ENCODE measurements around the gene PNCK.
A peak's percentile ranks its signal among the peaks of the same experiment; 100 is the strongest.
"Not testable (repeated sequence)": the region's sequence is repeated elsewhere in the genome, so short reads cannot be mapped to it uniquely, and the experiment has no call there.

PNCK gene

DNA sequence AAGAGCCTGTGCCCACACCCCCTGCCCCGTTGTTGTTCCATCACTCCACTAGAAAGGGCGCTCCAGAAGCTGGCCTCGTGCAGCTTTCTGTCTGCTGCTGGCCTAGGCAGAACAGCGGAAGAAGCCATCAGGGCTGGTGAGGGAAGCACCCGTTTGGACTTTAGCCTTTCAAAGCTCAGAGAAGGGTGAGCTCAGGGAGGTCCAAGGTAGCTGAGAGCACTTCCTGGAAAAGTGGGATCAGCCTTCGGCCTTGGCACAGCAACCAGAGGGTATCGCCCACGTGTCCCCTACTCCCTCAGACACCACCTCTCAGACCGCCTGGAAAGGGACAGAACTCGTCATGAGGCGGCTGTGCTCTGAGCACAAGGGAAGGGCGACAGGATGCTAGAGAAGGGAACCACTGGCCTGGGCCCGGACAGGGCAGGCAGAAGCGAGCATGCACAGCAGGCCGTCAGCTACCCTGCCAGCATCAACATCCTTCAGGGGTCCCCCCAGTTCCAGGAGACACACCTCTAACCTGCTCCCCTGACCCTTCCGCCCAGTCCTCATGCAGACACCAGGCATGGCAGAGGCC is 25.7 kb upstream of the PNCK start:
- DNase-seq (ENCODE audit: low spot score) = not testable (repeated sequence)

DNA sequence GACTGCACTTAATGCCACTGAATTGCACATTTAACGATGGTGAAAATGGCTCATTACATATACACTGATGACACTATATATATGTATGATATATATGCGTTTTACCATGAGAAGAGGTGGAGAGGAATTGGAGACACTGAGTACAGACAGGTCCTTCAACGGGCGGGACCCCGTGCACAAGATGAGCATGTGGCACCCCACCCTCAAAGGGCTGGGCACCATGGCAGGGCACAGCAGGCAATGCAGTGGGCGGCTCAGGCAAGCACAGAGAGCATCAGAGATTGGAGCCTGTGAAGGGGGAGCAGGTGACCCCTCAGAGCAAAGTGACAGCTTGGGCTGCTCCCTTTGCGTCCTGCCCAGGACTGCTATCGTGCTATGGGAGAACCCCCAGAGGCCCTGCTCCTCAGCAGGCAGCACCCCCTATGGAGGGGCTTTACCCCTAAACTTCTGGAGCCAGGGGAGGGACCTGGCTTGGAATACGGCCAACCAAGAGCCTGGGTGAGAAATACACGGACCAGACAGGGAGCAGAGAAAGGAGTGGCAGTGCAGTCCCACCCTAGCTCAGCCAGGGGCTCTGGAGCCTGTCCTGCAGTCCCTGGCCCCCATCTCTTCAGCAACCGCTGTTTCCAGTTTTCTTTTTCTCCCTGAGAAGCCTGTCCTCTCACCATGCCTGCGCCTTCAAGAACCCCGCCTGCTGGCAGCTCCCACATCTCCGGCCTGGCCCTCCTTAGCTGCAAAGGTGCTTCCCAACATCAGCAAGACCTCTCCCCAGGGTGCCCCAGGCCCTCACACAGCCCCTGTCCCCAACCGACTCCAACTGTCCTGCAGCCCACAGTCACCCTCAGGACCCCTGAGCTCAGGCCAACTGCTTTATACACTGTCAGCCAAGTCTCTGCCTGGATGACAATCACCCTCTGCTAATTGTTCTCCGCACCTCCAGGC is 24.6 kb upstream of the PNCK start:
- DNase-seq (ENCODE audit: low spot score) = no peak

GRCh38 chrX:153696986-153697722 is 23.5 kb upstream of the PNCK start:
- not testable (repeated sequence) for DNase-seq (ENCODE audit: low spot score)

DNA sequence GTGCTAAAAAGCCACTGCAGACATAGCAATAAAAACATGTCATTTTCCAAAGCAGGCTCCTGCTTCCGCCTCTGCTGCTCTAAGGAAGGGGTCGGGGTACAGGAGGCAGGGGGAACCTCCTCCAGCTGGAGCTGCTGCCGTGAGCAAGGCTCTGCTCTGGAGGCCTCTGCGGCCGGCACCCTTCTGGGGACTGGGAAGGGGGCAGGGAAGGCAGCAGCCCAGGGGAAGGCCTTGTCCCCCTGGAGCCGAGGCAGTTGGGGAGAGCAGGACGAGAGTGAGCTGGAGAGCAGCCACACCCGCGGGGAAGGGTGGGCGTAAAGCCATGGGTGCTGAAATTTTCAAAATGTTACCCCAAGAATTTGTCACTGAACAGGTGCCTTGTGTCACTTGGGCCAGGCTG is 22.9 kb upstream of the PNCK start:
- not testable (repeated sequence) for DNase-seq (ENCODE audit: low spot score)

DNA sequence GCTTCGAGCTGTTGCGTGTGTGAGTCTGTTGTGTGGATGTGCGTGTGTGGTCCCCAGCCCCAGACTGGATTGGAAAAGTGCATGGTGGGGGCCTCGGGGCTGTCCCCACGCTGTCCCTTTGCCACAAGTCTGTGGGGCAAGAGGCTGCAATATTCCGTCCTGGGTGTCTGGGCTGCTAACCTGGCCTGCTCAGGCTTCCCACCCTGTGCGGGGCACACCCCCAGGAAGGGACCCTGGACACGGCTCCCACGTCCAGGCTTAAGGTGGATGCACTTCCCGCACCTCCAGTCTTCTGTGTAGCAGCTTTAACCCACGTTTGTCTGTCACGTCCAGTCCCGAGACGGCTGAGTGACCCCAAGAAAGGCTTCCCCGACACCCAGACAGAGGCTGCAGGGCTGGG is 22.5 kb upstream of the PNCK start:
- no peak for DNase-seq (ENCODE audit: low spot score)

- DNase-seq (ENCODE audit: low spot score) = no peak
These were observed 21.2 kb upstream of the PNCK start for GRCh38 chrX:153694687-153695270.

GRCh38 chrX:153694256-153694655 is 20.6 kb upstream of the PNCK start:
- not testable (repeated sequence) for DNase-seq (ENCODE audit: low spot score)

DNA sequence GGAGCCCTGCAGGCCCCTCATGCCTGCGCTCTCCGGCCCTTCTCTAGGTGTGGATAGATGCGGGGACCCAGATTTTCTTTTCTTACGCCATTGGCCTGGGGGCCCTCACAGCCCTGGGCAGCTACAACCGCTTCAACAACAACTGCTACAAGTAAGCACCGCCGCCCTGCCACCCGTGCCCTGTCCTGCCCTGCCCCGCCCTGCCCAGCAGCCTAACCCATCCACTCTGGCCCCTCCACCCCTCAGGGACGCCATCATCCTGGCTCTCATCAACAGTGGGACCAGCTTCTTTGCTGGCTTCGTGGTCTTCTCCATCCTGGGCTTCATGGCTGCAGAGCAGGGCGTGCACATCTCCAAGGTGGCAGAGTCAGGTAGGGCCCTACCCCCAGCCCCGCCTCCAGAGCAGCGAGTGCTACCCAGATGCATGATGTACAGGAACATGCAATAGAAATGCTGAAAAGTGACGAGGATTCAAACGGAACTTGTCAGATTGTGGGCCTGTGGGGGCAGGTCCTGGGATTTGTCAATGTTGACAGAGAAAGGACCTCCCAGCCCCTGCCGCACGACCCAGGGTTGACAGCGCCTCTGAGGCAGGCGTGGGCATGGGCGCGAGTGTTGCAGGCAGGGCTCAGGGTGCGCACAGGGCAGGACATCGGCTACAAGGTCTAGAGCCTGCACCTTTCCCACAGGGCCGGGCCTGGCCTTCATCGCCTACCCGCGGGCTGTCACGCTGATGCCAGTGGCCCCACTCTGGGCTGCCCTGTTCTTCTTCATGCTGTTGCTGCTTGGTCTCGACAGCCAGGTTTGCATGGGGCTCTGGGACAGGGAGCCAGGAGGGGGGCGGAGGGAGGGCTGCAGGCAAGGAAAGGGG is 19.8 kb upstream of the PNCK start:
- DNase-seq (ENCODE audit: low spot score) = no peak

- no peak for DNase-seq (ENCODE audit: low spot score)
These were observed 19.1 kb upstream of the PNCK start for GRCh38 chrX:153692611-153693156.

- no peak for DNase-seq (ENCODE audit: low spot score)
These were observed 18.4 kb upstream of the PNCK start for GRCh38 chrX:153692003-153692402.

DNA sequence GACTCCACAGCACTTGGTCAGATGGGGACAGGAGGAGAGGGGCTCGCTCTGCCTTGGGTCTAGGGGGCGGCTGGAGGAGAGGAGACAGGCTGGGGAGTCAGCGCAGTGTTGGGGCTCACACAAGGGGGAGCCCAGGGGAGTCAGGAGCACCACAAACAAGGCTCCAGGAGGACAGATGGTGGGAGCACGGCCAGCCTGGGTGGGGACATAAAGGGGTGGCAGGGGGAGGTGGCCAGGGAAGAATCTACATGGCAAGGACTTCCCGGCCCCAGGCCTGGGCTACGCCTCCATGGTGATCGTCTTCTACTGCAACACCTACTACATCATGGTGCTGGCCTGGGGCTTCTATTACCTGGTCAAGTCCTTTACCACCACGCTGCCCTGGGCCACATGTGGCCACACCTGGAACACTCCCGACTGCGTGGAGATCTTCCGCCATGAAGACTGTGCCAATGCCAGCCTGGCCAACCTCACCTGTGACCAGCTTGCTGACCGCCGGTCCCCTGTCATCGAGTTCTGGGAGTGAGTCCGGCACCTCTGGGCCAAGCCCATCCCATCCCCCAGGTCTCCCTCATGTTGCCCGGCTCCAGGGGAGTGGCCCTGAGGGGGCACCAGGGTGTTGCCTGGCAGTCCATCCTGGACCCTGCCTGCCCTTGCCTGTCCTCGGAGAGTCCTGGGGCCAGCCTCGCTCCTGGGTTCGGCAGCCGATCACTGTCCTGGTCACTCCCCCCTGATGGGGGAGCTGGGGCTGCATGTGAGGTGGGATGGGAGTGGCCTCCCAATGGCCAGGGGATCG is 17.6 kb upstream of the PNCK start:
- DNase-seq (ENCODE audit: low spot score) = not testable (repeated sequence)

DNA sequence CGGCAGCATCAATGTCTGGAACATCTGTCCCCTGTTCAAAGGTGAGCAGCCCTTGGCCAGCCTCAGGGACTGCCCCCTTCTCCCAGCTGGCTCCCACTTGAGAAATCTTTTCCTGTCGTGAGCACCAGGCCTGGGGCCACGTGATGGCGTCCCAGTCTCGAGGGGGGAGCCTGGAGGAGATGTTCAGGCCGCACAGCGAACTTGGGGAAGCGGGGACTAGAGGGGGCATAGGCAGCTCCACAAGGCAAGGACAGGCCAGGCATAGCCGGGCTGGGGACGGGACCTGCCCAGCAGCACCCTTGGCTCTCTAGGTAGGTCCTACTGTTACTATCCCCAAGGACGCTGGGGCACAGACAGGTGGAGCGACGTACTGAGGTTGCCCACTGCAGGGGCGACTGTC is 16.9 kb upstream of the PNCK start:
- DNase-seq (ENCODE audit: low spot score) = no peak

GRCh38 chrX:153689654-153690465 is 16.2 kb upstream of the PNCK start:
- no peak for DNase-seq (ENCODE audit: low spot score)

DNA sequence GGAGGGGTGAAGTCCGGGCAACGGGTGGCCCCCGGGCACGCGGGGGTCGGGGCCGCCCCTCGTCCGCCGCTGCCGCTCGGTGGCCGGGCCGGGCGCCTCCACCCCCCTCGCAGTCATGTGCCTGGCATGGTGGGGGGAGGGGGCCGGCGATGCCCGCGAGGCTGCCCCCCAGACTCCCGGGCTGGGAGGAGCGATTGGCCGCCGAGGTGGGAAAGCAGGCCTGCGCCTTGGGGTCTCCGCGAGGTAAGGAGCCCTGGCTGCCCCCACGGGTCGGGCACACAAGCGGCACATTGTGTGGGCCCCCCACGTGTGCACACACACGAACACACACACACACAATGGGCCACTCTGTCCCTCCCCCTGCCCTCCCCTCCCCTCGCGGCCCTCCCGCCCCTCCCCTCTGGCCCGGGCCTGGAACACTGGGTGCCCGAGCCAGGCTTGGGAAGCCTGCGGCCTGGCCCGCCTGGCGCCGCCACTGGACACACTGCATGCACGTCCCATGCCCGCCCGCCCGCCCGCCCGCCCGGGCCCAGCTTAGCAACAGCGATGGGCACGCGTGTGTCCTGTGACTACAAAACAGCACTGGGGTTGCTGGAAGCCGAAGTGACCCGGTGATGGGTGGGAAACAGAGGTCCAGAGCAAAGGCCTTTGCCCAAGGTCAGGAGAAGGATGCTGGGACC is 15.4 kb upstream of the PNCK start:
- no peak for DNase-seq (ENCODE audit: low spot score)

DNA sequence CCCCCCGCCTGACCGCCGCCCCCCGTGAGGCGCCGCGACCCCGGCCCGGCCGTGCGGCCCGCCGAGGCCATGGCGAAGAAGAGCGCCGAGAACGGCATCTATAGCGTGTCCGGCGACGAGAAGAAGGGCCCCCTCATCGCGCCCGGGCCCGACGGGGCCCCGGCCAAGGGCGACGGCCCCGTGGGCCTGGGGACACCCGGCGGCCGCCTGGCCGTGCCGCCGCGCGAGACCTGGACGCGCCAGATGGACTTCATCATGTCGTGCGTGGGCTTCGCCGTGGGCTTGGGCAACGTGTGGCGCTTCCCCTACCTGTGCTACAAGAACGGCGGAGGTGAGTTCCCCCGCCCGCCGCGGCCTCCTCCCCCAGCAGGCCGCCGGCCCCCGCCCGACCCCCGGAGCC is 14.9 kb upstream of the PNCK start:
- DNase-seq (ENCODE audit: low spot score) = no peak

GRCh38 chrX:153688071-153688470 is 14.5 kb upstream of the PNCK start:
- no peak for DNase-seq (ENCODE audit: low spot score)

DNA sequence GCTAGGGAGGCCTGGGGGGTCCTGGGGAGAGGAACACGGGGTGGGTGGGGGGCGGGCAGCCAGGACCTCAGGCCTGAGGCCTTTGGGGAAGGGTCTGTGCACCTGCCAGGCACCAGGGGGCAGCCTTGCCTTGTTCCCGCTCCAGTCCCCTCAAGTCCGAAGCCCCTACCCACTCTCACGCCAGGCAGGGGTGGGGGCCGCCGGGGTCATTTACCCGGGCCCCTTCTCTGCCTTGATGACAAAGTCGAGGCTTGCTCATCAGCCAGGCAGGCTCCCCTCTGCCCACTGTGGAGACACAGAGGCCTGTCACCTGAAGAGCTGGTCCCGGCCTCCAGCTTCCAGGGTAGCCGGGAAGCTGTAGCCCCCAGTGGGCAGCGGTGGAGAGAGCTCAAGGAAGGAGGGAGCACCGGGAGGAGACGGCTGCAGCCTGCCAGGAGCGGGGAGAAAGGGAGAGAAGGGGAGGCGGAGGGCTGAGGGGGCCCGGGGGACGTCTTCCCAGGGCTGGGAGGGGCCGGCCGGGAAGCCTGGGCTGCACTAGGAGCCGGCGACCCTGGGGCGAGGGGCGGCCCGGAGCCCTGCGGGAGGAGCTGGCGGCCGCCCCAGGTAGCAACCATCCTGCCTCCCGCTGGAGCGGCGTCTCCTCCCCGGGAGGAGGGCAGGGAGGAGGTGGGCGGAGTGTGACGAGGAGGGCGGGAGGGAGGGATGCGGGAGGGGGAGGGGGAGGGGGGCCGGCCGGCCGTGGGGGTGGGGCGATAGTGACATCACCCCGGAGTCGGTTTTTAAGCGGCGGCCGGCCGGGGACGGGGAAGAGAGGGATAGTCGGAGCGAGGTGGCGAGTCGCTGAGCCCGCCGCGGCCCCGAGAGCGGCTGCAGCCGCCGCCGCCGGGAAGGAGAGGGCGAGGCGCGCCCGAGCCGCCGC is 13.8 kb upstream of the PNCK start, which contains the start of gene SLC6A8:
TSS of gene SLC6A8 (plus strand) at position 806 of the 919 bp plus-strand sequence. CDS start 649 bp downstream, outside the sequence.
- DNase-seq (ENCODE audit: low spot score) = peak; percentile 32

DNA sequence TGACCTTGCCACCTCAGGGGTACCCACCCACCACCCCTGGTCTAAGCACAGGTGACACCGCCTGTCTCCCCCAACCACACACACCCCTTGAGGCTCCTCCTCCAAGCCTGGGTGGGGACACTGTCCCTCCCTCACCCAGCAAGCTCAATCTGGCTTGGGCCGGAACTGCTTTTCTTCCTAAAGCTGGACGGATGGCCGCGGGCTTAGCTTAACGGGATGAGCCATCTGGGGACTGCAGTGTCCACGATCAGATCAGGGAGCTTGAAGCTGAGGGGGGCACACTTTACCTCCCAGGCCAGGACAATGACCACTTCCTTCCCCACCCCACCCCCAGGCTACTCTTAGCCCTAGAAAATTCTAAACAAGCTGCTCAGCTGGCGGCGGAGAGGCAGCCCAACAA is 13.1 kb upstream of the PNCK start:
- DNase-seq (ENCODE audit: low spot score) = no peak
